Measurements from ENCODE around the gene MIER1.
"Not testable (repeated sequence)": the region's sequence is repeated elsewhere in the genome, so short reads cannot be mapped to it uniquely, and the experiment has no call there.

The MIER1 gene

GRCh38 chr1:66938613-66939012 lies 13.8 kb downstream of the MIER1 start:
- no peak for DNase-seq (ENCODE audit: low read depth in 2 of 2)

DNA sequence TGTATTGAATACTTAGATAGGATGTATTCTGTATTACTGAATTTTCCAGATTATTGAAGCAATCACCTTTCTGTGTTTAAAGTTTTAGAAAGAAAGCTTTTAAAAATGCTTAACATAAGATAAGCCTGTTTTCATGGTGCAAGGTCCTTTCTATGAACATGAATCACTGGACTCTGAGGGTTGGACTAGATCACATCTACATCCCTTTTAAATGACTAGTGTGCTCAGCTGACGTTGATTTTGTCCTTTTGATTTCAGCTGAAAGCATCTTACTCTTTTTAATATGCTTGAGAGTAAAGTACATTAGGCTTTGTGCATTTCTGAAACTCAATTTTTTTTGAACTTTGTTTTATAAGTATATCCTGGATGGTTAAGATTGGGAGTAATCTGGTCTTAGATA lies 16.2 kb downstream of the MIER1 start:
- DNase-seq (ENCODE audit: low read depth in 2 of 2): no peak

DNA sequence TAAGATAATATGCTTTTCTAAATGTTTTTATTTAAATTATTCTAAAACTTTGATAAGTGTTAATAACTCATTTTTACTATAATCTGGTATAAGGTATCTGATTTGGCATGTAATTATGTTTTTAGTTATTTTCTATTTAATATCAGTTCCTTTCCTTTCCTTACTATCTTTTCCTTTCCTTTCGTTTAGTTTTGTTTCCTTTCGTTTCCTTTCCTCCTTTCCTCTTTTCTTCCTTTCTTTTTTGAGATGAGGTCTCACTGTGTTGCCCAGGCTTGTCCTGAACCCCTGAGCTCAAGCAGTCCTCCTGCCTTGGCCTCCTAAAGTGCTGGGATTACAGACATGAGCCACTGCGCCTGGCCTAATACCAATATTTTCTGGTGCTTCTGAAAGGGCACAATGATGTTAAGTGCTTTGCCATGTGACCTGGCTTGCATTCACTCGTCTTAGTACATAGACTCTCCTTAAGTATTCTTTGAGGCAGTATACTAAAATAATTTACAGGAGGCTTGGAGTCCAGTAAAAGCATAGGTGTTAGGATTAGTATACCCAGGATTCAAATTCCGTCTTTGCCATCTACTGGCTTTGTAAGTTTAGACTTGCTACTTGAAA lies 18.7 kb downstream of the MIER1 start:
- DNase-seq (ENCODE audit: low read depth in 2 of 2): no peak

GRCh38 chr1:66944330-66945274 lies 19.8 kb downstream of the MIER1 start:
- DNase-seq (ENCODE audit: low read depth in 2 of 2): no peak

GRCh38 chr1:66945316-66945715 lies 20.5 kb downstream of the MIER1 start:
- no peak for DNase-seq (ENCODE audit: low read depth in 2 of 2)

DNA sequence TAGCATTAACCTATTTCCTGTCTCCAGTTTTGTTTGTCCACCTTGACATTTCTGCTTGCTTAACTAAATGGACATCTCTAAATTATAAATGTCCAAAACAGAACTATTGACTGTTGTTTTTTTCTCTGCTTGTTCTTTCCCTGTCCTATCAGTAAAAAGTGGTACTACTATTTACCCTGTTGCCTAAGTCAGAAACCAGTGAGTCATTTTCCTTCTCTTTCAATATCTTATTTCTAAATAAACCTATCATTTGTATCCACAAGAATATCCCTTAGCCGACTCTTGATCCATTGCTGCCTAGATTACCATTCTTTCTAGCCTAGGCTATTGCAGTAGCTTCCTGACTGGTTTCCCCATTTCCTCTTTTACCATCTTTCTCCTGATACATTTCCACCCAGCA lies 22.5 kb downstream of the MIER1 start:
- no peak for DNase-seq (ENCODE audit: low read depth in 2 of 2)

DNA sequence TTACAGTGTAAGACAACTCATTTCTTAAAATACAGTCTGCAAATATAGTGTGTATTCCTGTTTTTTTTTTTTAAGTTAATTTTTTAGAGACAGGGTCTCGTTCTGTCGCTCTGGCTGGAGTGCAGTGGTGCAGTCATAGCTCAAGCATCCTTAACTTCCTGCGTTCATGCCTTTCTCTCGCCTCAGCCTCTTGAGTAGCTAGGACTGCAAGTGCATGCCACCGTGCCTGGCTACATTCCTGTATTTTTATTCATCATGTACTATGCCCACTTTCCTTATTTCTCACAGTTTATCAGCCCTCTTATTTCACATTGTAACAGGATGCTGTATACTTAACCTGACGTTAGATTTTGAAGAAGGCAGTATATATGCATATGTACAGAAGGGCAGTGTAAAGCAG lies 26.7 kb downstream of the MIER1 start:
- DNase-seq (ENCODE audit: low read depth in 2 of 2): no peak

GRCh38 chr1:66954208-66954607 lies 29.4 kb downstream of the MIER1 start:
- DNase-seq (ENCODE audit: low read depth in 2 of 2): no peak

GRCh38 chr1:66957938-66958337 lies 33.1 kb downstream of the MIER1 start:
- DNase-seq (ENCODE audit: low read depth in 2 of 2): no peak

GRCh38 chr1:66966188-66966873 lies 41.5 kb downstream of the MIER1 start:
- DNase-seq (ENCODE audit: low read depth in 2 of 2): not testable (repeated sequence)

- DNase-seq (ENCODE audit: low read depth in 2 of 2): no peak
Measured at GRCh38 chr1:66968574-66968973, 43.8 kb downstream of the MIER1 start.

GRCh38 chr1:66978201-66978600 lies 53.4 kb downstream of the MIER1 start:
- no peak for DNase-seq (ENCODE audit: low read depth in 2 of 2)

GRCh38 chr1:66979621-66980020 lies 54.8 kb downstream of the MIER1 start:
- not testable (repeated sequence) for DNase-seq (ENCODE audit: low read depth in 2 of 2)

GRCh38 chr1:66980745-66981367 lies 56.1 kb downstream of the MIER1 start:
- no peak for DNase-seq (ENCODE audit: low read depth in 2 of 2)

DNA sequence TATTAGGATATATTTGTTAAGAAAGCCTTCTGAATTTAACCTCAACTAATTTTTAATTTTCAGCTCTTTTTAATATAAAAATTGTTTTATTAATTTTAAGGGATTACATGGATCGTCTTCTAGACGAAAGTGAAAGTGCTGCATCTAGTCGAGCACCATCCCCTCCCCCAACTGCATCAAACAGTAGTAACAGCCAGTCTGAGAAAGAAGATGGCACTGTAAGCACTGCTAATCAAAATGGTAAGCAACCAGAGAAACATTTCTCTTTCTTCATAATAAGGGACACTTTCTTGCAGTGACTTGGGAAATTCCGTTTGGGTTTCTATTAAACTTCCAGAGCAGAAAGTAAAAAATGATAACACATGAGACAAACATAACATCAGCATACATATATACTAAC lies 56.9 kb downstream of the MIER1 start:
- peak in 1 of 2 donors; percentile 6 for DNase-seq (ENCODE audit: low read depth in 2 of 2)

DNA sequence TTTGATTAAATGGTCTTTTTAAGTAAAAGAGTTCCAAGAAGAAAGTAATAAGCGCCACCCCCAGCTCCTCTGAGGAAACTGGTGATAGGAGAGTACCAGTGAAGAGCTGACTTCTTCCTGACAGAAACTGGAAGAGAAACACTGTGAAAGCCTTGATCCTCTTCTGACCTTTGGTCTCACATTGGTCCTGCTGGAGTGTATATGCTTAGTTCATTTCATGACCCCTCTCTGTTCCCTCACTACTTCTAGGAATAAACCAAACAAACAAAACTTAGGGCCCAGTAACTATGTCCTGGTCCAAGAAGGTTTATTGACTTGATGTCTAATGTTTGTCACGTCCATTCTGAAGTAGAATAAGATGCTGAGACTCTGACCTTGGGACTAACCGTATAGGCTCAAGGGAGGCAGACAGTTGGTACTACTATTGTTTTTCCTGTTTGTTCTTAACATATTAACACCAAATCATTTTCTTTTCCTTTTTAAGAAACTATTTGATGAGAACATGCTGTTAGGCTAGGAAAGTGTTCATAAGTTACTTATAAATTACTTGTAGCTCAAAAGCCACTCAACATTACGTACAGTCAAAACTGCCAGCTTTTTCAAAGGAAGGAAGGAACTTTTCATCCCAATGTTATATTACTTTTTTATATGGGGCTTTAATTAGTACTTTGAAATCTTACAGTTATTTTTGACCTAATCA lies 57.9 kb downstream of the MIER1 start:
- no peak for DNase-seq (ENCODE audit: low read depth in 2 of 2)

DNA sequence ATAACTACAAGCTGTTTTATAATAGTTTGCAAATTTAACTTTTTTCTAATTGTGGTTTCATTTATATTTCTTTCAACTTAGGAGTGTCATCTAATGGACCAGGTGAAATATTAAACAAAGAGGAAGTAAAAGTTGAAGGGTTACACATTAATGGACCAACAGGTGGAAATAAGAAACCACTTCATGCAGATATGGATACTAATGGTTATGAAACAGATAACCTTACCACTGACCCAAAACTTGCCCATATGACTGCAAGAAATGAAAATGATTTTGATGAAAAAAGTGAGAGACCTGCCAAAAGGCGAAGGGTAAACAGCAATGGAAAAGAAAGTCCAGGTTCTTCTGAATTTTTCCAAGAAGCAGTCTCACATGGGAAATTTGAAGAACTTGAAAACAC lies 59.7 kb downstream of the MIER1 start:
- no peak for DNase-seq (ENCODE audit: low read depth in 2 of 2)

DNA sequence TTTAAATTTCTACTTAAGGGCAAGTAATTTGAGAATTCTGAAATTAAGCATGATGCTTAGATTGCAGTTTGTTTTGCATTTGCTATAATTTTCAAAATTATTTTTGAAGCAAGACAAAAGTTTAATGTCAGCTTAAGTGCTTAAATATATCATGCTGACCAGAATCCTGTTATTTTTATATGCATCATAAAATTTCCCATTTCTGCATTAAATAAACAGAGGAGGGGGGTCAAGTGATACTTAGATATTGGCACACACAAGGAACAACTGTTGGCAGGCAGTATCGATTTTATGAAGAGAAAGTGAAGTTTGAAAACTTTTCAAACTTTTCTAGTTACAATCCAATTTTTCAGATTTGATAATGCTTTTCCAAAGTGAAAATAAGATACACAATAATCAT lies 61.0 kb downstream of the MIER1 start:
- no peak for DNase-seq (ENCODE audit: low read depth in 2 of 2)

GRCh38 chr1:66993076-66993475 lies 68.3 kb downstream of the MIER1 start:
- DNase-seq (ENCODE audit: low read depth in 2 of 2): no peak

GRCh38 chr1:66996018-66996682 lies 71.4 kb downstream of the MIER1 start:
- DNase-seq (ENCODE audit: low read depth in 2 of 2): peak; percentile 28 to 46

DNA sequence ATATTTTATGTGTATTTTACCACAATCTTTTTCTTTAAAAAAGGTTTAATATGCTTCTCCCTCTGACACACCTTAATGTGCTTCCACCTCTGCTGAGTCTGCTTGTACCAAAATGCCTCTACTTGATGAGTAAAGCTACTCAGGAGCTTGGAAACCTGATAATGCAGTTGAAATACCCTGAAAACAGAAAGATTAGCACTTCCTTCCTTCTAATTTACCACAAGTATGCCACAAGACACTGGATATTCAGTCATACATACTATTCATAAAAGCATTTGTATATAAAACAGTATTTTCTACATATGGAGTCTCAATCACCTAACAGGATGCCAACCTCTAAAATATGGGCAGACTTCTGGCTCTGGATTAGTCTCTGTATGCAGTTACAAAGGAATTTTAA lies 74.2 kb downstream of the MIER1 start:
- DNase-seq (ENCODE audit: low read depth in 2 of 2): no peak
